Calu3 (cell line): ENCODE measurements around the gene PDCD7. TPM values are rescaled to one million over a fixed set of nuclear protein-coding genes. Genes with fewer than 3 reads are reported as not detected.

Source experiments
- BruUV-seq: library from RNA; stranded (reverse); fragments of 400-500 nt; replicated peaks from 2 replicates; lab custom pipeline; 2021; lab: Mats Ljungman, UMichigan
- CTCF ChIA-PET: fragments of 300-600 bp; sonication (Branson Sonifier 250); formaldehyde crosslinking; loops from one replicate; lab custom pipeline; 2022; ENCODE audit warnings: antibody characterized with exemption; lab: Charles Lee
- DNase-seq: peaks from one replicate; pipeline ENCODE4 v3.0.0; 2022
- H3K27ac Mint-ChIP-seq: one replicate; pipeline ENCODE4 v1.8.0; 2022; ENCODE audit warnings: mixed read lengths; ENCODE audit not compliant: unreplicated experiment
- H3K27me3 Mint-ChIP-seq: one replicate; pipeline ENCODE4 v1.8.0; 2022; ENCODE audit warnings: mixed read lengths; ENCODE audit not compliant: unreplicated experiment
- H3K36me3 Mint-ChIP-seq: one replicate; pipeline ENCODE4 v1.8.0; 2022; ENCODE audit warnings: mild to moderate bottlenecking, moderate library complexity, mixed read lengths; ENCODE audit not compliant: insufficient read depth, unreplicated experiment
- H3K4me1 Mint-ChIP-seq: one replicate; pipeline ENCODE4 v1.8.0; 2022; ENCODE audit warnings: mild to moderate bottlenecking, low read depth, mixed read lengths; ENCODE audit not compliant: unreplicated experiment
- H3K4me3 Mint-ChIP-seq: one replicate; pipeline ENCODE4 v1.8.0; 2022; ENCODE audit warnings: mild to moderate bottlenecking, low read depth, moderate library complexity, mixed read lengths; ENCODE audit not compliant: unreplicated experiment
- H3K9me3 Mint-ChIP-seq: one replicate; pipeline ENCODE4 v1.8.0; 2022; ENCODE audit warnings: low read depth, mixed read lengths; ENCODE audit not compliant: unreplicated experiment
- CTCF ChIP-seq: fragments of 200-600 bp; IDR thresholded peaks from one replicate; pipeline ENCODE4 v1.8.0; 2022; ENCODE audit warnings: antibody characterized with exemption; ENCODE audit not compliant: unreplicated experiment
- intact Hi-C: fragments of 100-400 bp; cut with micrococcal nuclease; formaldehyde crosslinking; loops from one replicate; pipeline ENCODE4 v1.10.0; 2022; ENCODE audit not compliant: unreplicated experiment
- total RNA-seq: library from RNA; stranded (reverse); gene quantifications from 2 replicates; pipeline ENCODE4 v1.2.3, GENCODE V29; 2022

PDCD7 gene
- total RNA-seq, 1 experiment from 2014 or later: 26.4 TPM

- intact Hi-C loops: no loop called here
- BruUV-seq: no TSS peak
- no peaks in the 10 kb centered on the region for H3K4me1 Mint-ChIP-seq
- H3K9me3 Mint-ChIP-seq: no peaks in the 10 kb centered on the region
- CTCF ChIA-PET: no interaction called here
- no peak overlapping the region for H3K27ac Mint-ChIP-seq
- H3K36me3 Mint-ChIP-seq: peaks cover 27% of the 10 kb centered on the region
- H3K27me3 Mint-ChIP-seq: no peaks in the 10 kb centered on the region
- TF ChIP-seq CTCF: no peak
- DNase-seq: no peak
- no peak overlapping the region for H3K4me3 Mint-ChIP-seq
Measured at GRCh38 chr15:65099336-65099735, 34.3 kb downstream of the PDCD7 start.

DNA sequence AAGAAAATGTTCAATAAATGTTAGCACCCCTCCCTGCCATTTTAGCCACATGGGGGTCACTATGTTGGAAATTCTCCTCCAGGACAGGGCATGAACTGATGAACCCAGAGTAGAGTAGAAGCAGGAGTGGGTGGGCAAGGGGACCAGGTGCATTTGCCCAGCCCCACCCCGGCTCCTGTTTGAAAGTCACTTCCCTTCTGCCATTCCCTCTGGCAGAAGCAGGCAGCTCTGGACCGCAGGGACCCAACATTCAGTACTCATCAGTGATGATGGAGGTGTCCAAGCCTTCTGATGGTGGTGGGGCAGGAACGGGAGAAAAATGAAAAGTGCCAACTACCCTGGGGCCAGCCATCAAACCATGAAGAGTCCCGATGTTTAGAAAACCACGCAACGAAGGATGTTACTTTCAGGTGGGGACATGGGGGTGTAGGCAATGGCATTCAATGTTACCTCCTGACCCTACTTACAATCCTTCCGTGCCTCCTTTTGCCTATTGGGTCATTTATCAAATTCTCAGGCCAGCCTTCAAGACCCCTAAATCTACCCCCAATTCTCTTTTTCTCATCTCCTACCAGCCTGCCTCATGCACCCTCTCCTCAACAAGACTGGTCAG, 35.9 kb downstream of the PDCD7 start:
- intact Hi-C loops: no loop called here
- no peak for DNase-seq
- Mint-ChIP-seq H3K4me1 (no peaks in the 10 kb centered on the region), H3K27ac (no peak overlapping the region), H3K27me3 (no peaks in the 10 kb centered on the region), H3K4me3 (no peak overlapping the region), H3K9me3 (no peaks in the 10 kb centered on the region), H3K36me3 (peaks cover 21% of the 10 kb centered on the region)
- BruUV-seq: no TSS peak
- CTCF ChIA-PET: no interaction called here
- no peak for TF ChIP-seq CTCF

DNA sequence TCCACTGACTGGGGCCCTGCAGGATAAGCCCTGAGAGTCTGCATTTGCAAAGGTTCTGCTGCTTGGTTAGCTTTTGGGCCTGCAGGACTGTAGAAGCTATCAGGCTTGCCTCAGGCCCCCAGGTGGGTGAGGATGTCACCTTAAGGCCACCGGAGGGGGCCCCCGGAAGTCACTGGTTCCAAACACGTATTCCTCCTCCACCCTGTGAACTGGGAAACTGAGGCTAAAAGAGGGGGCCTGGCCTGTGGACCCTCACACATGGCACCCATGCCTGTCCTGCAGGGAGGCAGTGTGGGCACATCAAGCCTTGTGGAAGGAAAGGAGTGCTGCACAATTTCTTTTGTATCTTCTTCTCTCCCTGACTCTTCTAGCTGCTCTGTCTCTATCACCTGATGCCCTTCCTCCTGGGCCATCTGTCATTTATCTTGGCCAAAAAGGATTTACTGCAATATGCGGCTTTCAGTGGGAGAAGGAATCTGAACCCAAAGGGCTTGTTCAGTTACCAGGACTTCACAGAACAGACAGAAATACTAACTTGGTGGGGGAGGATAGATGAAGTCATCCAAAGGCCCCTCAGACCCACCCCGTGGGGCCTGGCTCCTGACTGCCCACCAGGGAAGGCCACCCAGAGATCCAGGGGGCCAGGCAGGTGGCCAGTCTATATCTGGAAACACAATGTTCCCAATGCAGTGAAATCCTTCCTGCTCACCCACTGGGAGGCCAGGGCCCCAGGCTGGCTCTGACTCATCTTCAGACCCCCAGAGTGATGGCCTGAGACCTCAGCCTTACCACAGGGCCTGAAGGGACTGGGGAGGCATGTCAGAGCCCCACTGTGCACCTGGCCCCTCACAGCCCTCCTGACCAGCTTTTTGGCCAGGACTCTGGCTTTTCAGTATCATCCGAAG, 36.9 kb downstream of the PDCD7 start:
- H3K4me1 Mint-ChIP-seq: no peaks in the 10 kb centered on the region
- peaks cover 21% of the 10 kb centered on the region for H3K36me3 Mint-ChIP-seq
- no TSS peak for BruUV-seq
- H3K4me3 Mint-ChIP-seq: no peak overlapping the region
- no peak for DNase-seq
- no peak overlapping the region for H3K27ac Mint-ChIP-seq
- no peaks in the 10 kb centered on the region for H3K27me3 Mint-ChIP-seq
- H3K9me3 Mint-ChIP-seq: no peaks in the 10 kb centered on the region
- CTCF ChIA-PET: no interaction called here
- intact Hi-C loops: no loop called here
- TF ChIP-seq CTCF: no peak

- H3K27ac Mint-ChIP-seq: no peak overlapping the region
- no peak for DNase-seq
- no peak for TF ChIP-seq CTCF
- H3K4me1 Mint-ChIP-seq: no peaks in the 10 kb centered on the region
- H3K36me3 Mint-ChIP-seq: peaks cover 14% of the 10 kb centered on the region
- no peaks in the 10 kb centered on the region for H3K27me3 Mint-ChIP-seq
- H3K4me3 Mint-ChIP-seq: no peak overlapping the region
- intact Hi-C loops: no loop called here
- BruUV-seq: no TSS peak
- CTCF ChIA-PET: interaction anchor here (1.1 kb wide), 1 partner anchor 10 kb away, joined by 3 read pairs; no protein-coding TSS in a partner anchor
- no peaks in the 10 kb centered on the region for H3K9me3 Mint-ChIP-seq
Measured at GRCh38 chr15:65095747-65096104, 37.9 kb downstream of the PDCD7 start.
